Measurements from ENCODE around the gene PCMTD2. TPM values are rescaled to one million over a fixed set of nuclear protein-coding genes. Genes with fewer than 3 reads are reported as not detected.

Gene PCMTD2
- 10.4 and 22.7 TPM in 2 replicates for total RNA-seq

GRCh38 chr20:64255361-64256281 lies at the start of gene PCMTD2:
Gene PCMTD2 (plus strand): TSS chr20:64255748. CDS start chr20:64259966, 4,218 bp downstream.

Other genes with a start within 250 kb of the PCMTD2 start
- gene C20orf204, start 219.6 kb upstream of the PCMTD2 start, total RNA-seq = 0.18 TPM in 1 of 2 replicates, not detected in the other
- gene SOX18, start 206.1 kb upstream of the PCMTD2 start, total RNA-seq = 0.36 and 1.8 TPM in 2 replicates
- gene TCEA2, start 192.6 kb upstream of the PCMTD2 start, total RNA-seq = 26.5 and 30.6 TPM in 2 replicates
- 9.4 and 10.1 TPM in 2 replicates for gene RGS19, start 176.2 kb upstream of the PCMTD2 start, total RNA-seq
- gene OPRL1, start 175.7 kb upstream of the PCMTD2 start, total RNA-seq = 0.65 TPM in 1 of 2 replicates, not detected in the other
- 2.5 TPM in 1 of 2 replicates, not detected in the other for gene LKAAEAR1, start 171.3 kb upstream of the PCMTD2 start, total RNA-seq
- not detected in 2 replicates for gene NPBWR2, start 148.2 kb upstream of the PCMTD2 start, total RNA-seq
- gene MYT1, start 91.3 kb upstream of the PCMTD2 start, total RNA-seq = not detected in 2 replicates